HG02885 (cell line): ENCODE data around the gene TLN1.

Source experiments
- ATAC-seq: cut with Tn5 transposase; IDR thresholded peaks from one replicate; pipeline ENCODE4 v1.9.1; 2021; ENCODE audit warnings: mild to moderate bottlenecking; ENCODE audit not compliant: unreplicated experiment, poor library complexity

The TLN1 gene

GRCh38 chr9:35754264-35754663, 22.3 kb upstream of the TLN1 start, which contains the start of gene MSMP:
Gene MSMP, minus strand, starts transcription at chr9:35754276. Its CDS starts 147 bp downstream, at chr9:35754129.
- no peak for ATAC-seq

DNA sequence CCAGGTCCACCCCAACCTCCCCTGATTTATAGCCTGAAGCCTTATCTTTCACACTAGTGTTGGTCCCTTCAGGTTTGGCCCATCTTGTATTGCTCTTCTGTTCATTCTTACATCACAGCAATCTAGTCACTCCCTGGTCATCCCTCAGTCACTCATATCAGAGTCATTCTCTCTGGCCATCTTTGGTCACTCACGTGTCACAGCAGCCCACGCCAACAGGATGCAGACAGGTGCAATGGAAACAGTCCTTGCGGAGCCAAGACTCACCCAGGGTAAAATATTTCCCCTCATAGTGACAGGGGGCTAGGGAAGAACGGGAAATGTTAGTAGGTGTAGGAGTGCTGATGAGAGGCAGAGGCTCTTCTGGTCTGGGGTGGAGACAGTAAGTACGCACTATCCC, 21.5 kb upstream of the TLN1 start:
- ATAC-seq = no peak

DNA sequence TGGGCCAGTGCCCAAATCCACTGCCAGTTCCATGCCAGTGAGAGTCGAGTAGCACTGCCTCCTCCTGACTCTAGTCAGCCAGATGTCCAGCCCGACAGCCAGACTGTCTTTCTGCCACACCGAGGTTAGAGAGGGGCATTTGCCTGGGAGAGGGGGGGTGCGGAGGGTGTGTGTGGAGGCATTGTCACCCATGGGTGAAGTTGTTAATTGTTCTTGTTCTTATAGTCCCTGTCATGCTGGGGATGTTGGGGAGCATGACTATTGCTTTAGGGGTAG, 18.2 kb upstream of the TLN1 start:
- ATAC-seq = no peak

- peak; percentile 37 for ATAC-seq
These were observed 17.7 kb upstream of the TLN1 start for GRCh38 chr9:35749515-35750255.

- ATAC-seq = peak; percentile 89
These were observed 17.0 kb upstream of the TLN1 start, which contains the start of the genes GBA2 and RGP1 for GRCh38 chr9:35748858-35749514. Gene GBA2, minus strand, starts transcription at chr9:35749228. Its CDS starts 524 bp downstream, at chr9:35748704. Gene RGP1, plus strand, starts transcription at chr9:35749287. Its CDS starts 469 bp downstream, at chr9:35749756.

- no peak for ATAC-seq
These were observed 16.4 kb upstream of the TLN1 start for GRCh38 chr9:35748242-35748857.

- no peak for ATAC-seq
These were observed 14.6 kb upstream of the TLN1 start for GRCh38 chr9:35746583-35746982.

DNA sequence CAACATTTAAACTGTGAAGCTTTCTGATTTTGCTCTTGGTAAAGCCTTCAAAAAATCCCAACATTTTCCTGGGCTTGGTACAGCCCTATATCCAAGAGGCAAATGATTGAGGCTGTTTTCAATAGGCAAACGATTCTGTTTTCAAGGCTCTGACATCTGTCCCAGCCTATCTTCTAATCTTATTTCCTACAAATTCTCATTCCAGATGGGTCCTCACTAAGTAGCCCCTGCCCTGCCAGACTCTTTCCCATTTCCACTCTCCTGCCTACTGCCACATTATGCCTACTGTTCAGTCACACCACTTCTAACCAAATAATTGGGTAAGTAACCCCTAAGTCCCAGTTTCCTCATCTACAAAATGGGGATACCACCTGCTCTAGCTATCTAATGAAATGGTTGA, 13.6 kb upstream of the TLN1 start:
- no peak for ATAC-seq

- ATAC-seq = no peak
These were observed 12.0 kb upstream of the TLN1 start for GRCh38 chr9:35743880-35744518.

GRCh38 chr9:35743452-35743851, 11.5 kb upstream of the TLN1 start:
- ATAC-seq = no peak

GRCh38 chr9:35741740-35742139, 9.7 kb upstream of the TLN1 start:
- no peak for ATAC-seq

GRCh38 chr9:35740243-35740642, 8.2 kb upstream of the TLN1 start:
- ATAC-seq = no peak

- no peak for ATAC-seq
These were observed 6.9 kb upstream of the TLN1 start for GRCh38 chr9:35738924-35739323.

DNA sequence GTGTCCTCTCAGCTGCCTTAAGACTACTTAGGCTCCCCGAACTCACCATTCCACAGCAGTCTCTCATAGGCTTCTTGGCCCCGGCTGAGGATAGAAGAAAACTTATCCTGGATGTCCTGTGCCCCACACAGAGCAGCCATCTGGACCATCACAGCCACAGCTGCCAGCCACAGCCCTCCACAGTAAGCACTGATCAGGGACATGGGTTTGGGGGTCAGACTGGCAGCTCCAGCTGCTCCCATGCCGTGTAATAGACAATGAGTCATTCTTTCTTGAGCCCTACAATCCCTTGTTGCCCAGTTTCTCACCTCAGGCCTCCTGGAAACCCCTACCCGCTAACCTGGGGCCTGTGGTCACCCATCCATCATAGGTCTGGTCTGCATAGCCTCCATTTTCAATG, 6.2 kb upstream of the TLN1 start:
- ATAC-seq = no peak

DNA sequence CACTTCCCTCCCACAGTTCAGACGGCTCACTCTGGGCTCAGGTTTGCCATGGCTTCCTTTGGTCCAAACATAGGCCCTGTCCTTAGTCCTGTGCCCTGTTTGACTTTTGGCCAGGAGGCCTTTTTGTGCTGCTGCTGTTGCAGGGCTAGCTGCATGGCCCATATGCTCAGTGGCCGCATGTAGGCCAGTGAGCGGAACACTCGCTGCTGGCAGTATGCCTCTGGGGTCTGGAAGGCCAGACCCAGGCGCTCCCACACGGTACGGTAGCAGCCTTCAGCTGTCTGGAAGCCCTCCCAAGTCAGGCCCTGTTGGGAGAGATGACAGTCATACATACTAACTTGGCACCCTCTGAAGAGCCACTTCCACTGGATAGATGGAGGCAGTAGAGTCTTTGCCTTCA, 5.1 kb upstream of the TLN1 start:
- no peak for ATAC-seq

- ATAC-seq = peak; percentile 20
These were observed 4.2 kb upstream of the TLN1 start for GRCh38 chr9:35736201-35736633.

DNA sequence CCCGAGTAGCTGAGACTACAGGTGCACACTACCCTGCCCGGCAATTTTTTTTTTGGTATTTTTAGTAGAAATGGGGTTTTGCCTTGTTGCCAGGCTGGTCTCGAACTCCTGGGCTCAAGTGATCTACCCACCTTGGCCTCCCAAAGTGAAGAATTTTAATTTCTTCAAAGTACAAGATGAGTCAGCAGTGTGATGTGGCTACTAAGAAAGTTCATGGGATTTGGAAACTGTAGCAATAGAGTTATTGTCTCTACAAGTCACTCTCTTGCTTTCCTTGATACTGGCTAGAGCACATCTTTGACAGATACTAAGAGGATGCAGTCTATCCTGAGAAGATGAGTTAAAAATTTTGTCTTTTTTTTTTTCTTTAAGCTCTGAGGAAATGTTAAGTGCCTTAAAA, 2.1 kb upstream of the TLN1 start:
- ATAC-seq = no peak

GRCh38 chr9:35732800-35733541, 976 bp upstream of the TLN1 start:
- ATAC-seq = no peak

DNA sequence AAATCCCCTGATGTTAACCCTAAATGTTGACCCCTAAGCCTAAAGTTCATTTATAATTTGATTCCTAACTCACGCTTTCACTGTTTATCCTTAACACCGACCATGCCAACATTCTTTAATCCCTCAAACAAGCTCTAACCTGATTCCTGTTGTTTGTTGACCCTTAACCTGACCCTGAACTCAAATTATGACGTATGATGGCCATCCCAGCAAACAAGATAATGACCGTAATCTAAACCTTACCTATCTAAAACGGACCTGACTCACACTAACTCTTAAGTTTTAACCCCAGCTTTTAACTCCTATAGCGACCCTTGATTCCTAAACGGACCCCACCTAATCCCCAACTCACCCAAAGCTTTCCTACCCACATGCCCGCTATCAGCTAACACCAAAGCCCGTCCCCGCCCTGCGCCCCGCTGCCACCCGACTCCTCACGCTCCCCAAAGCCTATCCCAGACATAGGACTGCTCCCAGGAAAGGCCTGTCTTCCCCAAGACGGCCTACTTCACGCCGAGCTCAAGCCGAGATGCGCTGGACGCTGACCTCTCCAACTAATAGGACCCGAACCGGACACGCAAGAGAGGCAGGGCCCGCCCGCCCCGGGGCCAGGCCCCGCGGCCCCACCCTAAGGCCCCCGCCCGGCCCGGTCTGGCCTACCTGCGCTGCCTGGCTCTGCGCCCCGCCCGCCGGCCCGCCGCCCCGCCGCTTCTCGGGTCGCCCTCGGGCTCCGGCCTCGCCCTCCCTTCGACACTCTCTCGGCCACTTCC, 395 bp downstream of the TLN1 start:
- ATAC-seq = peak; percentile 0

GRCh38 chr9:35730486-35730854, 1.5 kb downstream of the TLN1 start:
- no peak for ATAC-seq
